G401.6 (cell line): ENCODE results near the gene SH3BGRL2.
"Not testable (repeated sequence)": the region's sequence is repeated elsewhere in the genome, so short reads cannot be mapped to it uniquely, and the experiment has no call there.

Experiments used
- FAIRE-seq: peaks from 2 replicates; lab custom pipeline; 2012; peaks lifted over from hg19 to GRCh38; lab: Jason Lieb, UNC

Gene SH3BGRL2

GRCh38 chr6:79745282-79745681, 114.2 kb downstream of the SH3BGRL2 start:
- not testable (repeated sequence) for FAIRE-seq

GRCh38 chr6:79746325-79746724, 115.2 kb downstream of the SH3BGRL2 start:
- FAIRE-seq: not testable (repeated sequence)

- FAIRE-seq: no peak
Observed at GRCh38 chr6:79750806-79751205, 119.7 kb downstream of the SH3BGRL2 start.
